NB4 (cell line): ENCODE measurements around the gene JADE3.

ENCODE experiments used
- DNase-seq: peaks from one replicate; pipeline ENCODE4 v3.0.0; 2010; ENCODE audit warnings: low read depth
- H3K4me3 ChIP-seq: one replicate; pipeline ENCODE4 v1.5.1; 2011; ENCODE audit warnings: mild to moderate bottlenecking, low read depth, low read length, moderate library complexity
- MAX ChIP-seq: IDR thresholded peaks from 2 replicates; pipeline ENCODE4 v1.6.1; 2011; ENCODE audit warnings: low read depth, low read length
- MYC ChIP-seq: IDR thresholded peaks from 2 replicates; pipeline ENCODE4 v1.6.1; 2011; ENCODE audit warnings: low read depth, low read length
- POLR2A ChIP-seq: IDR thresholded peaks from 2 replicates; pipeline ENCODE4 v1.6.1; 2011; ENCODE audit warnings: mild to moderate bottlenecking; ENCODE audit not compliant: insufficient read length; ENCODE audit errors: extremely low read depth
- TF ChIP-seq, protein P1 (sequence below): IDR thresholded peaks from one replicate; pipeline ENCODE4 v1.5.1; 2012; ENCODE audit warnings: low read depth, low read length

Gene JADE3

DNA sequence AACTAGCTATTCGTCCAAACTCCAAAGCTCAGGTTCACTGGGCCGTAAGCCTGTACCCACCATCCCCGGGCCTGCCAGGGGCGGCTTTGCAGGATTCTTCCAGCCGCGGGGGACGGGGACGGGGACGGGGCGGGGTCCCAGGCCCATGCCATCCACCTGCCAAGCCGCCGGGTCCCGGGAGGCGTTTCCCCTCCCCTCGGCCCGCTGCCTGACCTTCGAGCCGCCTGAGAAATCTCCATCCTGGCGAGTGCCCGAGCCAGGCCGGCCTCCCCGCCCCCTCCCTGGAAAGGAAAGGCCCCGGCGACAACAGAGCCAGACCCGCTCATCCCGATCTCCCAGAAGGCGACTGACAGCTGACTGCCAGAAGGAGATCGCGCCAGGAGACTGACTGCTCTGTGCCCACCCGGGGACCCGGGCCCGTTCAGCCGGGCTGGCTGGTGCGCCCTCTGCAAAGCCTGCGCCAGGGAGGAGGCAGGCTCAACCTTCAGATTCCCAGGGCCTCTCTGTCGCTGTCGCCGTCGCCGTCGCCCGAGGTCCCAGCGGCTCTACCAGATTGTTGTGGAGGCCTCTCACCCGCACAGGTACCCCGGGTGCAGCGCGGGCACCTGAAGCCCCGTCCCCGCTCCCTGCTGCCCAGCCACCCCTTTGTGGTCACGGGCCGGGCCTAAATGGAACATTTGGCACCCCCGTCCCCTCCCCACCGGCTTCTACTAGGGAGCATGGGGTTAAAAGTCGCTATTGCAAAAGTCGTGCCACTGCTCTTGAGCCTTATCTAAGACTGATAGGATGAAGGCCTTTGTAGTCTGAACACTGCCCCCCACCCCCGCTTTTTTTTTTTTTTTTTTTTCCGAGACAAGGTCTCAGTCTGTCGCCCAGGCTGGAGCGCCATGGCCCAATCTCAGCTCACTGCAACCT is 166.2 kb downstream of the JADE3 start, which contains the start of gene RGN:
TSS of gene RGN (plus strand) at position 315 of the 915 bp plus-strand sequence. CDS start 2,702 bp downstream, outside the sequence.
- no peak for TF ChIP-seq MYC
- TF ChIP-seq, protein P1, sequence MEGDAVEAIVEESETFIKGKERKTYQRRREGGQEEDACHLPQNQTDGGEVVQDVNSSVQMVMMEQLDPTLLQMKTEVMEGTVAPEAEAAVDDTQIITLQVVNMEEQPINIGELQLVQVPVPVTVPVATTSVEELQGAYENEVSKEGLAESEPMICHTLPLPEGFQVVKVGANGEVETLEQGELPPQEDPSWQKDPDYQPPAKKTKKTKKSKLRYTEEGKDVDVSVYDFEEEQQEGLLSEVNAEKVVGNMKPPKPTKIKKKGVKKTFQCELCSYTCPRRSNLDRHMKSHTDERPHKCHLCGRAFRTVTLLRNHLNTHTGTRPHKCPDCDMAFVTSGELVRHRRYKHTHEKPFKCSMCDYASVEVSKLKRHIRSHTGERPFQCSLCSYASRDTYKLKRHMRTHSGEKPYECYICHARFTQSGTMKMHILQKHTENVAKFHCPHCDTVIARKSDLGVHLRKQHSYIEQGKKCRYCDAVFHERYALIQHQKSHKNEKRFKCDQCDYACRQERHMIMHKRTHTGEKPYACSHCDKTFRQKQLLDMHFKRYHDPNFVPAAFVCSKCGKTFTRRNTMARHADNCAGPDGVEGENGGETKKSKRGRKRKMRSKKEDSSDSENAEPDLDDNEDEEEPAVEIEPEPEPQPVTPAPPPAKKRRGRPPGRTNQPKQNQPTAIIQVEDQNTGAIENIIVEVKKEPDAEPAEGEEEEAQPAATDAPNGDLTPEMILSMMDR = no peak
- no peak for TF ChIP-seq POLR2A
- TF ChIP-seq MAX = no peak
- H3K4me3 ChIP-seq = no peak within 1 kb of the TSS
- DNase-seq = no peak

DNA sequence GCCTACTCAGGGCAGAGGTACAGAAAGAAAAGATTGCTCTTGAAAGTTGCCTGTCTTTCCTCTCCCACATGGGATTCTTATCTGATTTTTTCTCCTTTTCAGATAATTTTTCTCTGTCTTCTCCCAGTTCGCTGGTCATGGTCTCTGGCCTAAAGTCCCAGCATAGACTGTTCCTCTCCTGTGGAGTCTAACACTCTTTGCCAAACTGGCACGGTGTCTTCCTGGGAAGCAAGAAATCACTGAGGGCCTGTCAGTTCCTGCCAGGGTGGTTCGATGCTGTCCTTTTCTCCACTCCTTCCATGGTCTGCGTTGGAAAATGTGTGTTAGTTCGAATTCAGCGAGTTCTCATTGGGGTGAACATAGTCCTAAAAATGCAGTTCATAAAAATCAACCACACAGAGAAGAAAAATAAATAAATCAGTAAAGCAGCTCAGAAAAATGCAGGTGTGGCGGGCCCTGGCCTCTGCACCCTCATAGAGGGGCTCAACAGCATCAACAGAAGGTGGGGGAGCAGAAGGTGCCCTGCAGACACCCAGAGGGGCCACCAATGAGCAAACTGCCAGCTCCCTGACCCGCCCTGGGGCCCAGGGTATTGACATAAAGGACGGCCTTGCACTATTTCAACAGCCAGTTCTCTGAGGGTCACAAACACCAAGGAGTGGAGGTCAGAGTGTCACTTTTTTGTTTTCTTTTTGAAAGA is 168.1 kb downstream of the JADE3 start:
- no peak overlapping the region for H3K4me3 ChIP-seq
- no peak for DNase-seq
- TF ChIP-seq, protein P1 = no peak
- no peak for TF ChIP-seq POLR2A
- TF ChIP-seq MAX = no peak
- TF ChIP-seq MYC = no peak

GRCh38 chrX:47080915-47081236 is 168.7 kb downstream of the JADE3 start:
- no peak for DNase-seq
- TF ChIP-seq POLR2A (no peak), MYC (no peak), MAX (no peak)
- TF ChIP-seq, protein P1 = no peak
- no peak overlapping the region for H3K4me3 ChIP-seq

- DNase-seq = peak; percentile 32
- TF ChIP-seq MYC (no peak), POLR2A (no peak), MAX (no peak)
- no peak overlapping the region for H3K4me3 ChIP-seq
Observed at GRCh38 chrX:47091149-47091775, 179.0 kb downstream of the JADE3 start.

DNA sequence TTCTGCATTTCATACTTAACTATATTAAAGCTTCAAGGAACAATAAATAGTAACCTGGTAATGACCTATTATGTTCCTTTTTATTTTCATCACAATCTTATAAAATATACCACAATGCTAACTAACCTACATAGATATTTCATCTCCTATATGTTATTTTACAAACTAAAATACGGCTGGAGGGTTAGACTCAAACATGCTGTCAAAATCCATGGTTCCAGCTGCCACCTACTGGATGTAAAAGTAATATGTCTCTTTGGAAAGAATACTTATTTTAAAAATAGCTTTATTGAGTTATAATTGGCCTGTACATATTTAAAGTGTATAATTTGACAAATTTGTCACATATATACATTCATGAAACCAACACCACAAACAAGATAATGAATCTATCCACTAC is 181.0 kb downstream of the JADE3 start:
- DNase-seq = peak; percentile 52
- no peak overlapping the region for H3K4me3 ChIP-seq
- TF ChIP-seq, protein P1 = peak; percentile 15
- no peak for TF ChIP-seq MAX
- TF ChIP-seq MYC = no peak
- no peak for TF ChIP-seq POLR2A

DNA sequence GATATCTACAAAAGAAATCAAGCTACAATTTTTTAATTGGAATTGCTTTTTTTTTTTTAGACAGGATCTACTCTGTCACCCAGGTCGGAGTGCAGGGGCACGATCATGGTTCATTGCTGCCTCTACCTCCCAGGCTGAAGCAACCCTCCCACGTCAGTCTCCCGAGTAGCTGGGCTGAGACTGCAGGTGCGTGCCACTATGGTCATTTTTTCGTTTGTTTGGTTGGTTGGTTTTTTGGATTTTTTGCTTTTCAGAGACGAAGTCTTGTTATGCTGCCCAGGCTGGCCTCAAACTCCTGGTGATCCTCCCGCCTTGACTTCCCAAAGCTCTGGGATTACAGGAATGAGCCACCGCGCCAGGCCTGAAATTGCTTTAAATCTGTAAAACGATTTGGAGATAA is 181.6 kb downstream of the JADE3 start:
- TF ChIP-seq POLR2A = no peak
- TF ChIP-seq, protein P1 = no peak
- TF ChIP-seq MYC = no peak
- no peak for TF ChIP-seq MAX
- DNase-seq = no peak
- H3K4me3 ChIP-seq = no peak overlapping the region
